Measurements from ENCODE around the gene KCTD8. TPM values are rescaled to one million over a fixed set of nuclear protein-coding genes. Genes with fewer than 3 reads are reported as not detected.

The KCTD8 gene
- total RNA-seq, 6 experiments from 2014 or later: not detected

DNA sequence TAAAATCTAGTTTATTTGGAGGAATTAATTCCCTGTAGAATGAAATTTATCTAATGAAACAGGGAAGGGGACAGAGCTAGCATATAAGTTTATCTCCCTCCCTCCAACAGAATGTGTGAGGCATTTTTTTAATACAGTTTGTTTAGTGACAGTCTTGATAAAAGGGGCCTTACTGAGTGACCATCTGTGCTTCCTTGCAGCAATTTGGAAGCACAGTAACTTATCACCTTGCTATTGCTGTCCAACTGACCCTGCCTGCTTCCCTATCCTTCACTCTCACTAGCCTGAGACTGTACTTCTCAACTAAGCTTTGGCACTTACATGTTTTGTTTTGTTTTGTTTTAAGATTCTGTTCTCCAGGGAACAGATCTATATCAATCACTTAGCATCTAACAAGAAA lies 31.1 kb upstream of the KCTD8 start:
- TF ChIP-seq POLR2A (IDR thresholded peaks at IDR 0.05): no peak
- TF ChIP-seq, protein P1, sequence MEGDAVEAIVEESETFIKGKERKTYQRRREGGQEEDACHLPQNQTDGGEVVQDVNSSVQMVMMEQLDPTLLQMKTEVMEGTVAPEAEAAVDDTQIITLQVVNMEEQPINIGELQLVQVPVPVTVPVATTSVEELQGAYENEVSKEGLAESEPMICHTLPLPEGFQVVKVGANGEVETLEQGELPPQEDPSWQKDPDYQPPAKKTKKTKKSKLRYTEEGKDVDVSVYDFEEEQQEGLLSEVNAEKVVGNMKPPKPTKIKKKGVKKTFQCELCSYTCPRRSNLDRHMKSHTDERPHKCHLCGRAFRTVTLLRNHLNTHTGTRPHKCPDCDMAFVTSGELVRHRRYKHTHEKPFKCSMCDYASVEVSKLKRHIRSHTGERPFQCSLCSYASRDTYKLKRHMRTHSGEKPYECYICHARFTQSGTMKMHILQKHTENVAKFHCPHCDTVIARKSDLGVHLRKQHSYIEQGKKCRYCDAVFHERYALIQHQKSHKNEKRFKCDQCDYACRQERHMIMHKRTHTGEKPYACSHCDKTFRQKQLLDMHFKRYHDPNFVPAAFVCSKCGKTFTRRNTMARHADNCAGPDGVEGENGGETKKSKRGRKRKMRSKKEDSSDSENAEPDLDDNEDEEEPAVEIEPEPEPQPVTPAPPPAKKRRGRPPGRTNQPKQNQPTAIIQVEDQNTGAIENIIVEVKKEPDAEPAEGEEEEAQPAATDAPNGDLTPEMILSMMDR (IDR thresholded peaks at IDR 0.05): no peak
- no peaks in the 10 kb centered on the region for H3K9me3 ChIP-seq
- H3K4me1 ChIP-seq: no peaks in the 10 kb centered on the region
- H3K4me3 ChIP-seq: no peak overlapping the region
- no peak for DNase-seq
- no peak overlapping the region for H3K27ac ChIP-seq
- no peaks in the 10 kb centered on the region for H3K36me3 ChIP-seq
- intact Hi-C loops (cut with DNase I): no loop called here
- no peak for ATAC-seq
- no peaks in the 10 kb centered on the region for H3K27me3 ChIP-seq

DNA sequence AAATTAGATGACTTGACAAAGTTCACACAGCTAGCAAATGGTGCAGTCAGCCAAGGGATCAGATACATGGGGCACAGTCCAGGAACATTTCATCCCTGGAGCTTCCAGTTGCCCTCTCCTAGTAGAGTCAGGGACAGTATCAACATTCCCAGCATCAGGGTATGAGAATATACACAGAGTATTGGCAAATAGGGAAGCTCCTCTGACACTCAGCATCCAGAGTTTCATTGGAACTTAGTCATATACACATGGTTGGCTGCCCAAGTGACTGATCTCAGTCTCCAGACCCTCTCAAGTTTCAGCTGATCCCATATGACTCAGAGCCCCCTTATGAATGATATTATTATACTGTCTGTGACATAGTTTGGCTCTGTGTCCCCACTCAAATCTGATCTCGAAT lies 13.7 kb upstream of the KCTD8 start:
- no peak for TF ChIP-seq POLR2A (IDR thresholded peaks at IDR 0.05)
- TF ChIP-seq, protein P1 (IDR thresholded peaks at IDR 0.05): no peak
- ATAC-seq (no peak), DNase-seq (no peak)
- 9% methylated on average over 1 of the region's 1 CpG for whole genome bisulfite sequencing (ENCODE audit: insufficient coverage, low coverage, low lambda C conversion rate, missing lambda C conversion rate)
- Histone ChIP-seq H3K27ac (no peak overlapping the region), H3K9me3 (no peaks in the 10 kb centered on the region), H3K36me3 (no peaks in the 10 kb centered on the region), H3K27me3 (no peaks in the 10 kb centered on the region), H3K4me3 (no peak overlapping the region), H3K4me1 (no peaks in the 10 kb centered on the region)
- intact Hi-C loops (cut with DNase I): no loop called here

DNA sequence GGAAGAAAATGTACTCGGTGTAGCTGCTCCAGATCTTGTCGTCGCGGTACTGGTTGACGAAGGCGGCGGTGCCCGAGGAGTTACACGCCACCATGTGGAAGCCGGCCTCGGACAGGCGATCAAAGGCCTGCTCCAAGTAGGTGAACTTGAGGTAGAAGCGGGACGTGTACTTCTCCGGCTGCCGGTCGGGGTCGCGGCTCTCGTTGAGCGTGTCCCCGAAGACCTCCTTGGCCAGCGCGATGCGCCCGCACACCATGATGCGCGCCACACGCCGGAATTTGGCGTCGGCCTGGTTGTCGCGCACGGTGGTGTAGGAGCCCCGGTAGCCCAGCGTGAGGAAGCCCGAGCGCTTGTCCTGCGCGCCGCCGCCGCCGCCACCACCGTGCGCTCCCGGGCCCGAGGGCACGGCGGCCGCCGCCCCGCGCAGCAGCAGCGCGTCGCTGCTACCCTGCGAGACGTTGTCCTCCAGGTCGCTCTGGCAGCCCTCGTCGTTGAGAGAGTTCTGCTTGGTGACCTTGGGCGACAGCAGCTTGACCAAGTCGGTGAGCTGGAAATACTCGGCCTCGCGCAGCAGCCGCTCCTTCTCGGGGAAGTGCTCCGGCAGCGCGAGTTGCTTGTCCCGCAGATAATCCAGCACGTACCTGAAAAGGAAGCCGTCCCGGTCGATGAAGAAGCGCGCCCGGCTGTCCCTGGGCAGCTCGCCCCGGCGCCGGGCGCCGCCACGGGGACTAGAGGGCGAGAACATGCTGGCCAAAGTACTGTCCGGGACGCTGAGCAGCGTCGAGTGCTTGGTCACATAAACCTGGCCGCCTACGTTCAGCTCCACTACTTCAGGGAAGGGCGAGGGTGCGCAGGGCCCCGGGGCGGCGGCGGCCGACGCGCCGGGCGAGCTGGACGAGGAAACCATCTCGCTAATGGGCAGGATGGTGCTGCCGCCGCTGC lies 775 bp downstream of the KCTD8 start:
- ATAC-seq: peak; percentile 39 to 50 (median 50)
- DNase-seq: peak; percentile 25 to 43 (median 41)
- Histone ChIP-seq H3K27me3 (peaks cover 10 to 28% of the 10 kb centered on the region in 2 donors), H3K4me3 (peak overlapping the region; percentile 39 to 46 (median 43)), H3K36me3 (no peaks in the 10 kb centered on the region), H3K4me1 (peaks cover 0 to 17% (median 3%) of the 10 kb centered on the region in 4 donors), H3K9me3 (no peaks in the 10 kb centered on the region), H3K27ac (no peak overlapping the region)
- 0% methylated on average over 12 of the region's 110 CpGs for WGBS (ENCODE audit: insufficient coverage, low coverage, low lambda C conversion rate, missing lambda C conversion rate)
- no peak for TF ChIP-seq POLR2A (IDR thresholded peaks at IDR 0.05)
- TF ChIP-seq, protein P1 (IDR thresholded peaks at IDR 0.05): no peak
- intact Hi-C loops (cut with DNase I): no loop called here

DNA sequence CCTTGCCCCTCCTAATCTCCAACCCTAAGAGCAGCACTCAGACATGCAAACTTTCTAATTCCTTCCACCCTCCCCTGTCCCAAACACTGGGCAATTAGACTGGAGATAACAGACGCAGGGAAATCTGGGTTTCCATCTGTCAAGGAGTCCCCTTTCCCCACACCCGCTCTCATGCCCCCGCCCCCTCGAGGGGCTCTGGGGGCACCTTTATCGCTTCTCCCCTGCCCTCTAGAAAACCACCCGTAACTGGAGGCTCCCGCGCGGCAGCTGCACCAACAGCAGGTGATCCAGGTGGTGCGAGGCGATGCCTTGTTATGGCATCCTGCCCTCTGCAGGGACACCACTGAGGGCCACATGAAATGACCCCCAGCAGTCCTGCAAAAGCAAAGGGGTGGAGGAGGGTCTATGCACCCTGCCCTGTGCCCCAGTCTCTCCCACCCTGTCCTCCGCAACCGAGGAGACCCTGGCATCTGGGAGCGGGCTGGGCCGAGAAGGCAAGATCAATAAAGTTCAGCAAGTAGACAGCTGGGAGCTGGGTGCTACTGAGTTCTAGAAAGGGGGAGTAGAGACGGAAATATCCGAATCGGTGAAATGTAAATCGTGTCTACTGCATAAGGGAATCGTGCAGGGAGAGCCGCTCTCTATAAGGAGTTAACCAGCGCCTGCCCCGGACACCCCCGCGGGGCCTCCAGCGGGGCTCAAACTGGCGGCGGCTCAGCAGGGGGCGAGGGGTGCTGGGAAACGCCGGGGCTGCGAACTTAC lies 1.6 kb downstream of the KCTD8 start:
- ATAC-seq (no peak), DNase-seq (no peak)
- no peak for TF ChIP-seq POLR2A (IDR thresholded peaks at IDR 0.05)
- TF ChIP-seq, protein P1 (IDR thresholded peaks at IDR 0.05): no peak
- Histone ChIP-seq H3K27me3 (peaks cover 10 to 28% of the 10 kb centered on the region in 2 donors), H3K4me1 (peaks cover 0 to 17% (median 3%) of the 10 kb centered on the region in 4 donors), H3K36me3 (no peaks in the 10 kb centered on the region), H3K27ac (no peak overlapping the region), H3K9me3 (no peaks in the 10 kb centered on the region), H3K4me3 (no peak overlapping the region)
- intact Hi-C loops (cut with DNase I): no loop called here
- WGBS (ENCODE audit: insufficient coverage, low coverage, low lambda C conversion rate, missing lambda C conversion rate): 3% methylated on average over 15 of the region's 32 CpGs

All from right lobe of liver (tissue), 6 donors.